Activated CD8-positive, alpha-beta memory T cell treated with anti-CD3 and anti-CD28 coated beads for 48 hours (primary cell): ENCODE results near the gene CDC42.

Source experiments
- DNase-seq, 3 experiments: peaks; one replicate each; pipeline ENCODE4 v3.0.0-alpha.2; 2020; ENCODE audit warnings: low read depth in 2 of 3, low spot score in 2 of 3

The CDC42 gene

GRCh38 chr1:22127731-22128130 is 75.2 kb downstream of the CDC42 start:
- no peak for DNase-seq

DNA sequence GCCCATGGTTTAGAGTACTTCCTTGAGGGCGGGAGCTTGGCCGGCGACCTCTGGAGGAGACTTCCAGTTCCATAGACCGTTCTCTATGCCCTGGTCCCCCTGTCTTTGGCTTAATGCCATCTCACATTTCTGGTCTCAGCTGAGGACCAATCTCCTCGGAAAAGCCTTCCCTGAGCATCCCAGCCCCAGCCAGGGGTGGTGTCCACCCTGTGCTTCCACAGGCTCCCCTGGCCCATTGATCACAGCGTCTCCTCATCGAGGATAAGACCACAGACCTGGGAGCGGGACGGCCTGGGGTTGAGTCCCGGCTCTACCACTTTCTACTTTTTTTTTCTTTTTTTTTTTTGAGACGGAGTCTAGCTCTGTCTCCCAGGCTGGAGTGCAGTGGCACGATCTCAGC is 75.9 kb downstream of the CDC42 start:
- no peak for DNase-seq

GRCh38 chr1:22129501-22130117 is 77.1 kb downstream of the CDC42 start:
- DNase-seq = no peak

DNA sequence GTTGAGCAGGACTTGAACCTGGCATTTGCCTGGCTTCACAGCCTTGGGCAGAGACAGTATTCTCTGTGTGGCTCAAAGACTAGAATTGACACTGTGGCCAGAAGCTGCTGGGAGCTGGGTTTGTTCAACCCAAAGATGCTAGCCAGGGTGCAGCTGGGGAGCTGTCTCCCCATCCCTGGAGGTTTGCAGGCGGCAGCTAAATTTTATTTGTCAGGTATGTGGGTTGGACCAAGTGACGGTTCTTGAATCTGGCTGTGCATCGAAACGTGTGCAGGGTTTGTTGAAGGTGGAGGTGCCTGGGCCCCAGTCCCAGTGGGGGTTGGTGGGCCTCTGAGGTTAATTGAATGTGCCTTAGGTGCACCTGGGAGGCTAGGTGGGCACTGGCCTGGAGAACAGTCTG is 78.6 kb downstream of the CDC42 start:
- no peak for DNase-seq

- peak in 2 of 3 experiments; percentile 31 to 50 for DNase-seq
These were observed 79.5 kb downstream of the CDC42 start for GRCh38 chr1:22131875-22132486.

DNA sequence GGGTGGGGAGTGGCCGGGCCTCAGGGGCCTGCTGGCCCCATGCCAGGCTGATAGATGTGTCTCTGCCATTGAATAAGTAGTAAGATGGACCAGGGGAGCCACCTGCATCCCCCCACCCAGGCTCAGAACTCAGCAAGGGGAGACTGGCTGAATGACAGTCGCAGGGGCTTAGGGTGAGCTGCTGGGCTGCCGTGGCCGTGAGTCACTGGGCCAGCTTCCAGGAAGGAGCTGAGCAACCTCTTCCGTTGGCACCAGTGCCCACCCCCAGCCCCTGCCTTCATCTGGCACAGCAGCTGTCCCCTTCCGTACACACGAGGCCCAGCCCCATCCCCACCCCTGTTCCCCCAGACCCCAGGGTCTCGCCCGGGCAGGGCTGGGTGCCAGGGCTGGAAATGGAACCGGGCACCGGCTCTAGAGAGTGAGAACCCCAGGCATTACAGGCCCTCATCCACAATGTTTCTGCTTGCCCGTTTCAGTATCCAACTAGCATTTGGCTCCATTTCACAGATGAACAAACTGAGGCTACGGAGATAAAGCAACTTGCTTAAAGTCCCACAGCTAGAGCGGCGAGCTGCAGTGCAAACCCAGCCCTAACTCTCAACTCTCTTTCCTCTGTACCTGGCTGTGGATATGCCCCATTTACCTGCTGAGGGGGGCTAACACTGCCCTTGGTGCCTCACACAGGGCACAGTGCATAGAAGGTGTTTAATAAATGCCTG is 80.2 kb downstream of the CDC42 start:
- DNase-seq = no peak

DNA sequence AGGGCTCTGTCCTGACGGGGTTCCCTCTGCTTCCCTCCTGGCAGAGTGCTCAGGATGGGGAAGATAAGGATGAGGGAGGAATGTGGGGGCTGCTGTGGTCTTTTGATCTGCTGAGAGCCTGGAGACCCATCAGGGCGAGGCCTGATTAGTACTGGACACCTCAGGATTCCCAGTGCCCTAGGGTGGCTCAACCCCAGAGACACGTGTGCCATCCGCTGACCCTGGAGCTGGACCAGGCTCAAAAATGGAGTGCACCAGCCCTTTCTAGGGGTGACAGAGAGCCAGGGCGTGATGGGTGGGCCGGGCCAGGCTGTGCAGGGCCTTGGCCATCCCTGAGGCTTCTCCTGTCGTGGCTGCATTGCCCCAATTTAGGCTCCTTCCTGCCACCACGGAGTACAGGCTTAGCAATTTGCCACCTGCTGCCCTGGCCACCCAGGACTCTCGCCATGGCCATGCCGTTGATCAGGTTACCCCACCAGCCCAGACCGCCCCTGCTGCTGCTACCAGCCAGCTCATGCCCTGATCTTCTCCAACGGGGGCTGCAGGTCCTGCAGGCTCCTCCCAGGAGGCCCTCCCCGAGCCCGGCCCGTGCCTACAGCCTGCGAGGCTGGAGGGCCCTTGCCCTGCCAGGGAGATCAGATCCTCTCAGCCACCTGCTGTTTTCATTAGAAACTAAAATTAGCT is 80.9 kb downstream of the CDC42 start:
- no peak for DNase-seq

DNA sequence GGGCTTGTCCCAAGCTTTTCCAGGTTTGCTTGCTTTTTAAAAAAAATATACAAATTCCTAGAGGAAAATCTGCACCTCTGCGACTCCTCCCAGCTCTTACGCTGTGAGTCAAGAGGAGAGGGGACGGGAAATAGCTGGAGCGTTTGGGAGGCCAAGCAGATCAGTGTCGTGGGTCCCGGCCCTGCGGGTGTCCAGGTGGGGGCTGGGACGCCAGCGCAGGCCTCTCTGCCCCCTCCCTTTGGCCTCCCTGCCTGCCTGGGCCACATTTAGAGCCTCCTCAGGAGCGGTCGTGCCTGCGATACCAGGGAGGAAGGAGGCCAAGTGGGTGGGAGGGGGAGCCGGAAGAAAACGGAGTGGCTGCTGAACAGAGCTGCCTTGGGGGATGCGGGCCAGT is 81.4 kb downstream of the CDC42 start:
- DNase-seq = no peak

- DNase-seq = no peak
These were observed 84.7 kb downstream of the CDC42 start for GRCh38 chr1:22137004-22137720.

DNA sequence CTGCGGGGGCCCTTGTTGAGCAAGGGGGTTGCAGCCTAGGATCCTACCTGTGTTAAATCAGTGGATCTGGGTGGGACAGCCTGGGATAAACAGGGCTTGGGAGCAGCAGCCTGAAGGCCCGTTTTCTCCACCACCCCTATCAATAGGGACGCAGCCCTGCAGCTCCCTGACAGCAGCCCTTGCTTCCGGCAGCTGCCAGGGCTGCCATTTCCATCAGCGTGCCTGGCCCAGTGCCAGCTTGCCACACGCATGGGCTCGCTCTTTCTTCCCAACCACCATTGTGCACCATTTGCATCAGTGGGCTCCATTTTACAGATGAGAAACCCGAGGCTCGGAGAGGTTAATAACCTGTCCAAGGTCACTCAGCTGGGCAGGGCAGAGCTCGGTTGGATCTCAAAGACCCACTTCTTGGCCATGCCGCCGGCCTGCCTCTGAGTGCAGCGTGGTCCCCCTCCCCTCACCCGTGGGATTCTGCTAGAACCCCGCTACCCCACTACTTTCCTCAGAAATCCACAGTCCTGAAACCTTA is 86.6 kb downstream of the CDC42 start:
- DNase-seq = no peak

DNA sequence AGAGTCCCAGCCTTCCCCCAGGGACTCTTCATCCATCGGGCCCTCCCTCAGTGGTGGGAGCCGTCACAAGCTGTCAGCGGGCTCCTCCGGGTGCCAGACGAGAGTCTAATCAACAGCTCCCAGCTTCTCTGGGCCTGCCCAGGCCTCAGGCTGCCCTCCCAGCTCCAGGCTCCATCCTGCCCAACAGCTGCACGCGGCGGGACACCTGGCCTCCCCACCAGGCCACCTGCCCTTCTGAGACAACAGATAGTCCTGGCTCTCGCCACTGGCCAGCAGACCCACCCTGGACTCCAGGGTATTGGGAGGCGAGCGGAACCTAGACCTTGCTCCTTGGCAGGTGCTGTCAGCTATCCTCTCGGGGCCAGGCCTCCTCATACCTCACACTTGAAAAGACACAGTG is 87.3 kb downstream of the CDC42 start:
- DNase-seq = no peak
